Uterus (tissue), 4 donors: ENCODE measurements around the gene MGAM2. TPM values are rescaled to one million over a fixed set of nuclear protein-coding genes. Genes with fewer than 3 reads are reported as not detected.

Experiments used
- DNase-seq, 2 donors: peaks; one replicate each; pipeline ENCODE4 v3.0.0-alpha.2; 2019 to 2020
- H3K27ac ChIP-seq, 2 donors: fragments of 200-600 bp; sonication (generic); 1 replicate in 1 of 2; 2 replicates in 1 of 2; pipeline ENCODE4 v1.5.1; 2016 to 2018
- H3K27me3 ChIP-seq, 2 donors: fragments of 200-600 bp; sonication (generic); one replicate each; pipeline ENCODE4 v1.5.1; 2018 to 2019; ENCODE audit warnings: control low read depth in 1 of 2
- H3K36me3 ChIP-seq, 2 donors: fragments of 200-600 bp; sonication (generic); one replicate each; pipeline ENCODE4 v1.5.1; 2019; ENCODE audit warnings: control low read depth in 1 of 2
- H3K4me1 ChIP-seq, 2 donors: fragments of 200-600 bp; sonication (generic); one replicate each; pipeline ENCODE4 v1.5.1; 2018 to 2019; ENCODE audit warnings: control low read depth in 1 of 2
- H3K4me3 ChIP-seq, 2 donors: fragments of 200-600 bp; sonication (generic); 1 replicate in 1 of 2; 2 replicates in 1 of 2; pipeline ENCODE4 v1.5.1; 2018 to 2019; ENCODE audit warnings: mild to moderate bottlenecking in 1 of 2
- H3K9me3 ChIP-seq, 2 donors: fragments of 200-600 bp; sonication (generic); one replicate each; pipeline ENCODE4 v1.5.1; 2019; ENCODE audit warnings: control low read depth in 1 of 2
- CTCF ChIP-seq, 4 experiments: fragments of 200-600 bp in 2 of 4; fragments of 450-650 bp in 2 of 4; sonication (generic) in 2 of 4; IDR thresholded peaks; one replicate each; pipeline ENCODE4 v1.5.1; 2016 to 2019; ENCODE audit warnings: antibody characterized with exemption in 4 of 4, mild to moderate bottlenecking in 2 of 4, moderate library complexity in 1 of 4
- POLR2A ChIP-seq, 2 donors: fragments of 450-650 bp; IDR thresholded peaks; one replicate each; pipeline ENCODE4 v1.6.1; 2016; ENCODE audit warnings: antibody characterized with exemption in 2 of 2, mild to moderate bottlenecking in 1 of 2, moderate library complexity in 1 of 2
- intact Hi-C: fragments of 100-400 bp; cut with DNase I; formaldehyde crosslinking; loops from one replicate; pipeline ENCODE4 v1.15.1; 2023; ENCODE audit warnings: low total_unique reads
- total RNA-seq, 4 donors: library from RNA; depleted of rRNA in 3 of 4; stranded (reverse); fragments of >200 nt in 3 of 4; gene quantifications; one replicate each; pipeline versions ENCODE4 v1.1.0 to v1.2.4, GENCODE V29; 2014 to 2023
- donor health status: DM: yes; HTN: yes; CAD: no.

Gene MGAM2
- total RNA-seq, 4 donors from 2014 or later: under 0.01 to 0.12 (median 0.07) TPM; not detected in 1

DNA sequence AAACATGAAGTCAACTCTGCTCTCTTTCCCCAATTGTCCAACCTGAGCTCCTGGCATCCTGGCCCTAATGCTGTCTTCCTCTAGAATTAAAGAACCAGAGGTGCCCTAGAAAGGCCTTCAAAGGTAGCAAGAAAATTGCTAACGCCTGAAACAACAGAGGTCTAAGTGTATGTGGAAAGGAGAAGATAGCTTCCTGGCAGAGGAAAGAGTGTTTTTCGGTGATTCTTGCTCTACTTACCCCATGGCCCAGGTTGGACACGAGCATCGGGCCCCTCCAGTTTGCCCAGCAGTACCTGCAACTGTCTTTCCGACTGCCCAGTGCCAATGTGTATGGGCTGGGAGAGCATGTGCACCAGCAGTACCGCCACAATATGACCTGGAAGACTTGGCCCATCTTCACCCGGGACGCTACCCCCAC, 22.2 kb downstream of the MGAM2 start:
- no peaks in the 10 kb centered on the region for H3K27me3 ChIP-seq
- no peak overlapping the region for H3K27ac ChIP-seq
- H3K36me3 ChIP-seq: no peaks in the 10 kb centered on the region
- intact Hi-C loops: no loop called here
- H3K9me3 ChIP-seq: no peaks in the 10 kb centered on the region
- TF ChIP-seq CTCF (IDR thresholded peaks at IDR 0.05): no peak
- TF ChIP-seq POLR2A (IDR thresholded peaks at IDR 0.05): no peak
- no peaks in the 10 kb centered on the region for H3K4me1 ChIP-seq
- no peak overlapping the region for H3K4me3 ChIP-seq
- DNase-seq: no peak

DNA sequence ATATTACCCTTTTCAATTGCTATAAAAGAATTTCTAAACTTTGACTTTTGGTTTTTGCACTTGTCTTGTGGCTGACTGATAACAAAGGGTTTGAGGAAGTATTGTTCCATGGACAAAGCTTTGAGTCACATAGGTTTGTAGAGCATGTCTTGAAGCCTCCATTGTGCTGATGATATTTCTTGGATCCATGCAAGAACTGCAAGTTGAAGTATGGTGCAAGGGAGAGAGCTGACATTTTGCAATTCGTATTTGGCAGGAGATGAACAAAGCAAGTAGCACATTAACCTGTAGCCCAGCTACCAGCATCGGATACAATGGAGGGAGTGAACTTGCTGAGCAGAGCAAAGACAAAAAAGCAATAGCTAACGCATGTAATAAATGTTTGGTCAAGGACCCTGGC, 23.4 kb downstream of the MGAM2 start:
- no peaks in the 10 kb centered on the region for H3K27me3 ChIP-seq
- intact Hi-C loops: no loop called here
- DNase-seq: no peak
- TF ChIP-seq CTCF (IDR thresholded peaks at IDR 0.05): no peak
- TF ChIP-seq POLR2A (IDR thresholded peaks at IDR 0.05): no peak
- H3K27ac ChIP-seq: no peak overlapping the region
- H3K36me3 ChIP-seq: no peaks in the 10 kb centered on the region
- no peaks in the 10 kb centered on the region for H3K4me1 ChIP-seq
- H3K4me3 ChIP-seq: no peak overlapping the region
- no peaks in the 10 kb centered on the region for H3K9me3 ChIP-seq

GRCh38 chr7:142138996-142139395, 27.5 kb downstream of the MGAM2 start:
- Histone ChIP-seq H3K27me3 (no peaks in the 10 kb centered on the region), H3K4me1 (no peaks in the 10 kb centered on the region), H3K27ac (no peak overlapping the region), H3K36me3 (no peaks in the 10 kb centered on the region), H3K9me3 (no peaks in the 10 kb centered on the region), H3K4me3 (no peak overlapping the region)
- no peak for DNase-seq
- intact Hi-C loops: no loop called here
- TF ChIP-seq POLR2A (IDR thresholded peaks at IDR 0.05): no peak
- TF ChIP-seq CTCF (IDR thresholded peaks at IDR 0.05): no peak

DNA sequence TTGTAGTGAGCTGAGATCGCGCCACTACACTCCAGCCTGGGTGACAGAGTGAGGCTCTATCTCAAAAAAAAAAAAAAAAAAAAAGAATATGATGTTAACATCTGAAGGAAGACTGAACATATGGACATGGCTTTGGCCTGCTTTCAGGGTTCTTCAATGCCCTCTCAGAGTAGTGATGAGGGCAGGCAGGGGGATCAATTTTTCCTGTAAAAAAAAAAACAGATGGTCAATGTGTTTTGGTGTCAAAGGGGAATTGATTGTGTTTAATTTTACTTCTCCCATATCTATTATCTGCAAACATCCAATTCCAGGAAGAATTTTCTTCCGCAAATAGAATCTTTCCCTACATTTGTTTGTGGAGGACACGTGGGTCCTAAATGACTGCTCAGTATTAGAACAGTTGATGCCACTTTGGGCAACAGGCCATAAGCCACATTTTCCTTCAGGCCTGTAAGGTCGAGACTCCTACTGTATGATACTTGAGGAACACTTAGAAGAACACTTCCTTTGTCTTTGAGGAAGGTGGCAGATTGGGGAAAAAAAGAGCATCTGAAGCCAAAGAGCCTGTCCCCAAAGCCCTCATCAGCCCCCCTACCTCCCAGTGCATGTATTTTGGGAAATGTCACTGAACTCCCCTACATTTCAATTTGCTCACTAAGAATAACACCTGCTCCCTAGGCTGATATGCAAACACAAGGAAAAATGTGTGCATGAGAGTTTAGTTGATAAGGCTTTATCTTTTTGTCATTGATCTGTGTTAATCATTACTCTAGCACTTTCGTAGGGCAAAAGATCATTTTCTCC, 28.3 kb downstream of the MGAM2 start:
- H3K9me3 ChIP-seq: no peaks in the 10 kb centered on the region
- H3K27me3 ChIP-seq: no peaks in the 10 kb centered on the region
- no peaks in the 10 kb centered on the region for H3K4me1 ChIP-seq
- H3K4me3 ChIP-seq: no peak overlapping the region
- no peak overlapping the region for H3K27ac ChIP-seq
- H3K36me3 ChIP-seq: no peaks in the 10 kb centered on the region
- intact Hi-C loops: no loop called here
- no peak for TF ChIP-seq CTCF (IDR thresholded peaks at IDR 0.05)
- TF ChIP-seq POLR2A (IDR thresholded peaks at IDR 0.05): no peak
- DNase-seq: no peak

- H3K4me3 ChIP-seq: no peak overlapping the region
- intact Hi-C loops: no loop called here
- no peak for DNase-seq
Measured at GRCh38 chr7:142140401-142140959, 29.0 kb downstream of the MGAM2 start.

More at GRCh38 chr7:142140401-142140959, 29.0 kb downstream of the MGAM2 start:
- Histone ChIP-seq H3K27ac (no peak overlapping the region), H3K27me3 (no peaks in the 10 kb centered on the region), H3K9me3 (no peaks in the 10 kb centered on the region), H3K4me1 (no peaks in the 10 kb centered on the region), H3K36me3 (no peaks in the 10 kb centered on the region)
- no peak for TF ChIP-seq CTCF (IDR thresholded peaks at IDR 0.05)
- TF ChIP-seq POLR2A (IDR thresholded peaks at IDR 0.05): no peak
